HG02763 (cell line): ENCODE data around the gene TIAM2.

ENCODE experiments used
- ATAC-seq: cut with Tn5 transposase; IDR thresholded peaks from one replicate; pipeline ENCODE4 v1.9.1; 2021; ENCODE audit warnings: mild to moderate bottlenecking, moderate library complexity; ENCODE audit not compliant: unreplicated experiment

Gene TIAM2

GRCh38 chr6:155122199-155122950, 127.3 kb downstream of the TIAM2 start:
- no peak for ATAC-seq

- ATAC-seq, result no peak
Observed at GRCh38 chr6:155123520-155123919, 128.4 kb downstream of the TIAM2 start.

- no peak for ATAC-seq
Observed at GRCh38 chr6:155125906-155126305, 130.8 kb downstream of the TIAM2 start.

- no peak for ATAC-seq
Observed at GRCh38 chr6:155126727-155127439, 131.8 kb downstream of the TIAM2 start.

- ATAC-seq, result no peak
Observed at GRCh38 chr6:155128977-155129376, 133.9 kb downstream of the TIAM2 start.

- ATAC-seq, result no peak
Observed at GRCh38 chr6:155129744-155130143, 134.6 kb downstream of the TIAM2 start.

- no peak for ATAC-seq
Observed at GRCh38 chr6:155130161-155130853, 135.2 kb downstream of the TIAM2 start.

- ATAC-seq, result no peak
Observed at GRCh38 chr6:155132617-155133016, 137.5 kb downstream of the TIAM2 start.

GRCh38 chr6:155141002-155141401, 145.9 kb downstream of the TIAM2 start:
- no peak for ATAC-seq

GRCh38 chr6:155141512-155141911, 146.4 kb downstream of the TIAM2 start:
- no peak for ATAC-seq

- ATAC-seq, result no peak
Observed at GRCh38 chr6:155142168-155143028, 147.3 kb downstream of the TIAM2 start.

GRCh38 chr6:155143029-155143577, 148.0 kb downstream of the TIAM2 start:
- no peak for ATAC-seq

- ATAC-seq, result no peak
Observed at GRCh38 chr6:155143578-155144106, 148.5 kb downstream of the TIAM2 start.

- ATAC-seq, result no peak
Observed at GRCh38 chr6:155146205-155146604, 151.1 kb downstream of the TIAM2 start.

GRCh38 chr6:155147958-155148663, 153.0 kb downstream of the TIAM2 start:
- no peak for ATAC-seq

GRCh38 chr6:155150967-155151671, 156.0 kb downstream of the TIAM2 start:
- ATAC-seq, result no peak

- ATAC-seq, result no peak
Observed at GRCh38 chr6:155152211-155153076, 157.3 kb downstream of the TIAM2 start.
